Right lobe of liver (tissue), 4 donors: Measurements from ENCODE around the gene GRM7.

Experiments
- CTCF ChIP-seq, 4 donors: fragments of 200-600 bp in 3 of 4; fragments of 450-650 bp in 1 of 4; IDR thresholded peaks; one replicate each; pipeline versions ENCODE4 v1.5.1 to v1.8.0; 2016 to 2022; ENCODE audit warnings: antibody characterized with exemption in 4 of 4, mild to moderate bottlenecking in 2 of 4
- POLR2A ChIP-seq: fragments of 450-650 bp; IDR thresholded peaks from one replicate; pipeline ENCODE4 v1.6.1; 2017; ENCODE audit warnings: antibody characterized with exemption, mild to moderate bottlenecking
- donor health status: DM: no; HTN: no; CAD: no.
- donor health status: DM: no; HTN: no; CAD: no.
- donor health status: DM: no; HTN: yes; CAD: no.

DNA sequence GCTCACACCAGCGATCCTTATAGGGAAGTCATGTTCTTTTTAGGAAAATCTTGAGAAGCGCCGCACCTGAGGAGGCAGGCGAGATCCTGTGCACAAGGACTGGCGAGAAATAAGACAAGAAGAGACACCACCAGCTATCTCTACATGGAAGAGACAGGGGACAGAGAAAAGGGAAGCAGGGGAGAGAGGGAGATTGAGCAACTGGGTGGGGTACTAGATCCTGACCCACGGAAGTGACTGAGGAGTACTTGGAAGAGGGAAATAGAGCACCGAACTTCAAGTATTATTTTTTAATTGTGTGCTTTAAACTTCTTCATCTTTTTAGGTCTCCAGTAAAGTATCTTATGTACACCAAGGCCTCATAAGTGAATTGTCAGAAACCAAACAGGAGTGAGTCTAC, 898.7 kb downstream of the GRM7 start:
- TF ChIP-seq CTCF (IDR thresholded peaks at IDR 0.05) = no peak
- TF ChIP-seq POLR2A = no peak
